Tibial artery (tissue), 4 donors: ENCODE data around the gene TMLHE.
"Not testable (repeated sequence)": the region's sequence is repeated elsewhere in the genome, so short reads cannot be mapped to it uniquely, and the experiment has no call there.

Experiments
- DNase-seq, 2 donors: peaks; one replicate each; pipeline ENCODE4 v3.0.0-alpha.2; 2019
- H3K27ac ChIP-seq, 2 donors: fragments of 200-600 bp; sonication (generic) in 1 of 2; 1 replicate in 1 of 2; 2 replicates in 1 of 2; pipeline ENCODE4 v1.5.1; 2018 to 2019; ENCODE audit warnings: mild to moderate bottlenecking in 1 of 2
- H3K27me3 ChIP-seq, 2 donors: fragments of 200-600 bp; sonication (generic) in 1 of 2; one replicate each; pipeline versions ENCODE4 v1.5.1 to v1.6.0; 2016 to 2019
- H3K36me3 ChIP-seq, 3 donors: fragments of 200-600 bp; sonication (generic) in 2 of 3; one replicate each; pipeline ENCODE4 v1.5.1; 2016 to 2019; ENCODE audit warnings: mild to moderate bottlenecking in 2 of 3
- H3K4me1 ChIP-seq, 4 donors: fragments of 200-600 bp; sonication (generic) in 2 of 4; 1 replicate in 3 of 4; 2 replicates in 1 of 4; pipeline ENCODE4 v1.5.1; 2016 to 2019
- H3K4me3 ChIP-seq, 2 donors: fragments of 200-600 bp; sonication (generic) in 1 of 2; 1 replicate in 1 of 2; 2 replicates in 1 of 2; pipeline ENCODE4 v1.5.1; 2018 to 2019; ENCODE audit warnings: mild to moderate bottlenecking in 2 of 2
- H3K9me3 ChIP-seq, 3 donors: fragments of 200-600 bp; sonication (generic) in 1 of 3; one replicate each; pipeline ENCODE4 v1.5.1; 2016 to 2019
- intact Hi-C: fragments of 100-400 bp; cut with DNase I; formaldehyde crosslinking; loops from one replicate; pipeline ENCODE4 v1.15.0; 2023; ENCODE audit warnings: low total_unique reads
- TF ChIP-seq, protein P1 (sequence below), 2 experiments: fragments of 200-600 bp in 1 of 2; fragments of 450-650 bp in 1 of 2; IDR thresholded peaks; one replicate each; pipeline ENCODE4 v1.5.1; 2017 to 2019; ENCODE audit warnings: antibody characterized with exemption in 2 of 2, mild to moderate bottlenecking in 1 of 2, moderate library complexity in 1 of 2

TMLHE gene

DNA sequence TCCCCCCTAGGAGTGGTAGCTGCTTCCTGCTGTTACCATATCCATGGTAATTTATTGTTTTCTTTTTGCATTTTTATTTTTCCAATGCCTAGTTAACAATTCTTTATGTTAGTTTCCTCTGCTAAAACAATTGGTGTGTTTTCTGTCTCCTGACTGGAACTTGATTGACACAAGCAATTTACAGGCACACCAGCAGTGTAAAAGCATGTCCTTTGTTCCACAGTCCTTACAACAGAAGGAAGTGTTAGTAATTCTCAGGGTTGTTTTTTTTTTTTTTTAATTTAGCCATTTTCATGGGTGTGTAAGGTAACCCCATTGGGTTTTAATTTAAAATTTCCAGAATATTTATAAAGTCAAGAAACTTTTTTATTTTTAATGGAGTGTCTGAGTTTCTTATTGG is 25.0 kb upstream of the TMLHE start:
- H3K9me3 ChIP-seq: no peaks in the 10 kb centered on the region
- H3K27ac ChIP-seq: no peak overlapping the region
- no peaks in the 10 kb centered on the region for H3K4me1 ChIP-seq
- H3K36me3 ChIP-seq: no peaks in the 10 kb centered on the region
- DNase-seq: no peak
- intact Hi-C loops: no loop called here
- TF ChIP-seq, protein P1, sequence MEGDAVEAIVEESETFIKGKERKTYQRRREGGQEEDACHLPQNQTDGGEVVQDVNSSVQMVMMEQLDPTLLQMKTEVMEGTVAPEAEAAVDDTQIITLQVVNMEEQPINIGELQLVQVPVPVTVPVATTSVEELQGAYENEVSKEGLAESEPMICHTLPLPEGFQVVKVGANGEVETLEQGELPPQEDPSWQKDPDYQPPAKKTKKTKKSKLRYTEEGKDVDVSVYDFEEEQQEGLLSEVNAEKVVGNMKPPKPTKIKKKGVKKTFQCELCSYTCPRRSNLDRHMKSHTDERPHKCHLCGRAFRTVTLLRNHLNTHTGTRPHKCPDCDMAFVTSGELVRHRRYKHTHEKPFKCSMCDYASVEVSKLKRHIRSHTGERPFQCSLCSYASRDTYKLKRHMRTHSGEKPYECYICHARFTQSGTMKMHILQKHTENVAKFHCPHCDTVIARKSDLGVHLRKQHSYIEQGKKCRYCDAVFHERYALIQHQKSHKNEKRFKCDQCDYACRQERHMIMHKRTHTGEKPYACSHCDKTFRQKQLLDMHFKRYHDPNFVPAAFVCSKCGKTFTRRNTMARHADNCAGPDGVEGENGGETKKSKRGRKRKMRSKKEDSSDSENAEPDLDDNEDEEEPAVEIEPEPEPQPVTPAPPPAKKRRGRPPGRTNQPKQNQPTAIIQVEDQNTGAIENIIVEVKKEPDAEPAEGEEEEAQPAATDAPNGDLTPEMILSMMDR (IDR thresholded peaks at IDR 0.05): no peak
- no peak overlapping the region for H3K4me3 ChIP-seq
- H3K27me3 ChIP-seq: no peaks in the 10 kb centered on the region

DNA sequence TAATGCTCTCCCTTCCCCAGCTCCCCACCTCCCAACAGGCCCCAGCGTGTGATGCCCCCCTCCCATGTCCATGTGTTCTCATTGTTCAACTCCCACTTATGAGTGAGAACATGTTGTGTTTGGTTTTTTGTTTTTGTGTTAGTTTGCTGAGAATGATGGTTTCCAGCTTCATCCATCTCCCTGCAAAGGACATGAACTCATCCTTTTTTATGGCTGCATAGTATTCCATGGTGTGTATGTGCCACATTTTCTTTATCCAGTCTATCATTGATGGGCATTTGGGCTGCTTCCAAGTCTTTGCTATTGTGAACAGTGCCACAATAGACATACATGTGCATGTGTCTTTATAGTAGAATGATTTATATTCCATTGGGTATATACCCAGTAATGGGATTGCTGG is 22.3 kb upstream of the TMLHE start:
- H3K4me1 ChIP-seq, intact Hi-C loops, H3K27me3 ChIP-seq, DNase-seq, H3K36me3 ChIP-seq, H3K27ac ChIP-seq, H3K4me3 ChIP-seq: not testable (repeated sequence)
- H3K9me3 ChIP-seq: peaks cover 0 to 11% (median 3%) of the 10 kb centered on the region in 3 donors

DNA sequence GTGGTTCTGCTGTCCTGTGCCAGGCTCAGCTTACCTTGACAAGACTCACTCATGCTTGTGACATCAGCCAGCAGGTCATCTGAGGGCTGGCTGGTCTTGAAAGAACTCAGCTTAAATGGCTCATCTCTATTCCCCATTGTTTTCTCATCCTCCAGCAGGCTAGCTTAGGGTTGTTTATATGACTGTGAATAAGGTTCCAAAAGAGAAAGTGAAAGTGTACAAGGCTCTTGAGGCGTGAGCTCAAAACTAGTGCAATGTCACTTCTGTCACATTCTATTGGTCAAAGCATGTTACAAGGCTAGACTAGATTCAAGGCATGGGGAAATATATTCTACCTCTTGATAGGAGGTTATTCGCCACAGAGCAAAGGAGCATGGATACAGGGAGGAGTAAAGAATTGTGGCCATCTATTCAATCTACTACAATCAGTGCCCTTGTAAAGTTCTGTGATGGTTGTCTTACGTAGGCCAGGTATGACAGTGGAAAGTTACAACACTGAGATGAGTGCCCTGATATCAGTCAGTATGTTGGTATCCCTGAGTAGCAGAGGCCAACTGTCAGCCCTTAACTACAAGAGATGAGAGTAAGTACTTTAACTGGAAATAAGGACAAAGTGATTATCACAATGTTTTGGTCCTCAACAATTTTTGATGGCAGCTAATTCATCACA is 19.8 kb upstream of the TMLHE start:
- TF ChIP-seq, protein P1 (IDR thresholded peaks at IDR 0.05): no peak
- DNase-seq: no peak
- Histone ChIP-seq H3K4me1 (no peaks in the 10 kb centered on the region), H3K9me3 (peaks cover 0 to 14% (median 3%) of the 10 kb centered on the region in 3 donors), H3K36me3 (no peaks in the 10 kb centered on the region), H3K4me3 (no peak overlapping the region), H3K27me3 (no peaks in the 10 kb centered on the region), H3K27ac (no peak overlapping the region)
- intact Hi-C loops: no loop called here

DNA sequence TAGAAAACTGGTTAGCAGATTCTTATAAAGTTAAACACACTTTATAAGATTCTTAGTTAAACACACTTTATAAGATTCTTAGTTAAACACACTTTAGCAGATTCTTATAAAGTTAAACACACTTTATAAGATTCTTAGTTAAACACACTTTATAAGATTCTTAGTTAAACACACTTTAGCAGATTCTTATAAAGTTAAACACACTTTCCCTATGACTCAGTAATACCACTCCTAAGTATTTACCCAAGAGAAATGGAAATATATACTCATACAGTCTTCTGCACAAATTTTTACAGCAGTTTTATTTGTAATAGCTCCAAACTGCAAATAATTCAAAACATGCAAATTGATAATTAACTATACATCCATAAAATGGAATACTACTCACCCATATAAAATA is 7.4 kb upstream of the TMLHE start:
- intact Hi-C loops, H3K9me3 ChIP-seq, H3K27ac ChIP-seq, H3K36me3 ChIP-seq, H3K4me1 ChIP-seq, DNase-seq, H3K4me3 ChIP-seq, H3K27me3 ChIP-seq: not testable (repeated sequence)

DNA sequence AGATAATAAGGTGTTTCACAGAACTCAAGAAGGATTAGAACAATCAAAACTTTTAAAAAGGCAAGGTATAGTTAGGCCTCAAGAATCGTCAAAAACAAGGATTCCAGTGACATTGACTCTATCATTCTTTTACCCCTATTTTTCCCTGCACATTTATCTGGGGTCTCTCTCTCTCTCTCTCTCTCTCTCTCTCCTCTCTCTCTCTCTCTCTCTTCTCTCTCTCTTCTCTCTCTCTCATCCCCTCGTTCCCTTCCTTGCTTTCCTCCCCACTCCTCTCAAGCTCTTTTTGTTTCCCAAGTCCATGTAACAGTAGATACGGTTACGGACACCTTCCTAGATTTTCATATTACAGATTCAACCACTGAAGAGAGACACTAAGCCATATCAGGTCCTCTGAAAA is 3.2 kb upstream of the TMLHE start:
- TF ChIP-seq, protein P1 (IDR thresholded peaks at IDR 0.05): no peak
- peaks cover 0 to 8% (median 0%) of the 10 kb centered on the region in 3 donors for H3K9me3 ChIP-seq
- intact Hi-C loops: no loop called here

DNA sequence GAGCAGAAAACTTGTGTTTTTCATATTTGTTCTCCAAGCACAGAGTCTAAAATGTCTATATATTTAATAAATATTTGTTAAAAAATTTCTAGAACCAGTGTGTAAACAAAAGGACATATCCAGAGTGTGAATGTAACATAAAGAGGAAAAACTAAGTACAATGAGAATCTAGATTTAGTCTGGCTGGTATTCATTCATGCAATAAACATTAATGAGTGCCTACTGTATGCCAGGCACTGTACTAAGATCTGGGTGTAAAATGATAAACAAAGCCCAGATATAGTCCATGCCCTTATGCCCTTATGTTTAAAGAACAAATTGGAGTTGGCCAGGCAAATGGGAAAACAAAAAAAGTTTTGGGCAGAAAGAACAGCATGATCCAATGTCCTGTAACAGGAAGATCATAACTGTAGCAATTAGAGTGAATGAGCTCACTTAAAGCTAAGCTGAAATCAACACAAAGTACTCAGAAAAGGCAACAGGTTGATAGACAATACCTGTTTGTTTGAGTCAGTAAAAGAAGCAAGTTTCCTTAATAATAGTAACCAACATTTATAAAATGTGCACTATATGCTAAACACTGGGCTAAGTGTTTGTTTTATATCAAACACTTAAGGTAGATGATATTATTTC is 1.3 kb upstream of the TMLHE start:
- no peaks in the 10 kb centered on the region for H3K27me3 ChIP-seq
- peaks cover 0 to 8% (median 0%) of the 10 kb centered on the region in 3 donors for H3K9me3 ChIP-seq
- no peak overlapping the region for H3K27ac ChIP-seq
- peaks cover 0 to 10% (median 0%) of the 10 kb centered on the region in 4 donors for H3K4me1 ChIP-seq
- intact Hi-C loops: no loop called here
- no peaks in the 10 kb centered on the region for H3K36me3 ChIP-seq
- no peak for DNase-seq
- H3K4me3 ChIP-seq: no peak overlapping the region
- TF ChIP-seq, protein P1 (IDR thresholded peaks at IDR 0.05): no peak

More for the DNA sequence above, 3.2 kb upstream of the TMLHE start:
- DNase-seq: no peak
- H3K36me3 ChIP-seq: no peaks in the 10 kb centered on the region
- no peak overlapping the region for H3K27ac ChIP-seq
- H3K4me3 ChIP-seq: no peak overlapping the region
- H3K27me3 ChIP-seq: no peaks in the 10 kb centered on the region
- H3K4me1 ChIP-seq: peaks cover 0 to 8% (median 0%) of the 10 kb centered on the region in 4 donors
